ENCODE results near the gene WDR36. TPM values are rescaled to one million over a fixed set of nuclear protein-coding genes. Genes with fewer than 3 reads are reported as not detected.

Gene WDR36
- total and polyA plus RNA-seq, 2 of the 8 experiments (the other 6 are each of a cell fraction or from before 2014, with no cell fraction given): 9.3 to 41.8 TPM

GRCh38 chr5:111116550-111116949 is 24.4 kb downstream of the WDR36 start:
- no peak for TF ChIP-seq GTF2F1 (IDR thresholded peaks at IDR 0.05; ENCODE audit: borderline replicate concordance, low read depth, low read length)
- no peak for TF ChIP-seq SIRT6 (IDR thresholded peaks at IDR 0.05; ENCODE audit: low read length)
- no peak for TF ChIP-seq BACH1 (IDR thresholded peaks at IDR 0.05; ENCODE audit: low read length)
- TF ChIP-seq TAF1 (IDR thresholded peaks at IDR 0.05; ENCODE audit: low read depth, low read length): no peak
- no peak for TF ChIP-seq SIX5 (IDR thresholded peaks at IDR 0.05; ENCODE audit: low read depth, low read length)
- no peak for TF ChIP-seq KDM1A (IDR thresholded peaks at IDR 0.05; ENCODE audit: borderline replicate concordance, low read length)
- TF ChIP-seq BCL11A (IDR thresholded peaks at IDR 0.05; ENCODE audit: low read depth in 2 of 2, low read length in 2 of 2): no peak
- TF ChIP-seq RAD21 (IDR thresholded peaks at IDR 0.05 in 1 of 2, conservative IDR thresholded peaks at IDR 0.05 in 1 of 2; ENCODE audit: low read depth in 2 of 2, low read length in 2 of 2): no peak
- TF ChIP-seq MAFK (IDR thresholded peaks at IDR 0.05; ENCODE audit: low read depth, low read length): no peak
- H2BK15ac ChIP-seq (ENCODE audit: low read length): no peak overlapping the region
- ChIA-PET CTCF (ENCODE audit: partially characterized antibody) (no interaction called here), POLR2A (ENCODE audit: partially characterized antibody) (interaction anchor here (0.7 kb wide), 1 partner anchor 1048 kb away, joined by 3 read pairs; no protein-coding TSS in a partner anchor)
- H2AK5ac ChIP-seq (ENCODE audit: low read depth, low read length): no peak overlapping the region
- FAIRE-seq (no peak), DNase-seq (ENCODE audit: low read depth in 1 of 2, low spot score in 2 of 2) (no peak)
- peaks cover 0 to 15% (median 2%) of the 10 kb centered on the region in 4 experiments; a peak in 3 of 7 replicates for H3K4me1 ChIP-seq (replicated peaks in 1 of 4; ENCODE audit: control insufficient read depth in 3 of 4, insufficient read depth in 4 of 4, low read length in 3 of 4)
- no peak overlapping the region for H3K27ac ChIP-seq (ENCODE audit: low read depth, low read length)
- no peak overlapping the region for H3K18ac ChIP-seq (ENCODE audit: extremely low read depth, low read length)
- H3K4me3 ChIP-seq (ENCODE audit: extremely low read depth in 1 of 4, insufficient read depth in 2 of 4, low read depth in 3 of 4, low read length in 4 of 4): peak overlapping the region in 1 of 4 experiments; percentile 11; a peak in 1 of 8 replicates
- no peak overlapping the region for H2AFZ ChIP-seq (ENCODE audit: low read length)
- H2BK12ac ChIP-seq (ENCODE audit: low read depth, low read length): no peak overlapping the region
- H4K8ac ChIP-seq (ENCODE audit: extremely low read depth, insufficient read depth, low read length): no peak overlapping the region
- no peak overlapping the region; the same call in 1 of the 2 replicates for H2BK5ac ChIP-seq (ENCODE audit: low read depth, low read length)
- H3K36me3 ChIP-seq (ENCODE audit: control insufficient read depth in 2 of 4, insufficient read depth in 4 of 4, low read length in 3 of 4): peaks cover 2 to 55% (median 15%) of the 10 kb centered on the region in 4 experiments
- H4K91ac ChIP-seq (replicated peaks; ENCODE audit: insufficient read length, low read length): no peak overlapping the region
- no peak overlapping the region for H3K14ac ChIP-seq (ENCODE audit: insufficient read length)
- H3K4me2 ChIP-seq (ENCODE audit: insufficient read depth in 1 of 2, low read depth in 2 of 2, low read length in 2 of 2): peak overlapping the region; percentile 46 to 66; a peak in 1 of 4 replicates
- no peaks in the 10 kb centered on the region for H3K27me3 ChIP-seq (replicated peaks in 1 of 4; ENCODE audit: control insufficient read depth in 3 of 4, extremely low read depth in 1 of 4, insufficient read depth in 3 of 4, low read length in 3 of 4)
- H3K56ac ChIP-seq (replicated peaks; ENCODE audit: insufficient read length, low read depth, low read length): no peak overlapping the region
- H3K79me2 ChIP-seq (ENCODE audit: control insufficient read depth in 1 of 2, insufficient read depth in 2 of 2, low read length in 2 of 2): peaks cover 0 to 4% of the 10 kb centered on the region in 2 experiments; a peak in 1 of 4 replicates
- no peak overlapping the region for H4K5ac ChIP-seq (ENCODE audit: insufficient read length, low read depth, low read length)
- no peaks in the 10 kb centered on the region for H3K23me2 ChIP-seq (ENCODE audit: low read depth, low read length)
- H4K20me1 ChIP-seq (replicated peaks in 1 of 2; ENCODE audit: control insufficient read depth in 1 of 2, insufficient read depth in 2 of 2, low read length in 2 of 2): no peaks in the 10 kb centered on the region
- no peak overlapping the region for H2BK20ac ChIP-seq (ENCODE audit: low read length)
- H3K9ac ChIP-seq (replicated peaks in 1 of 4; ENCODE audit: extremely low read depth in 1 of 4, low read depth in 3 of 4, low read length in 3 of 4): no peak overlapping the region
- H3K9me3 ChIP-seq (ENCODE audit: insufficient read depth in 2 of 2, low read depth in 1 of 2, low read length in 1 of 2): no peaks in the 10 kb centered on the region
- 90% methylated on average over 1 of the region's 1 CpG; no CpG with 5 or more reads in 1 of the 2 experiments for WGBS, 2 experiments (ENCODE audit: extremely low coverage in 1 of 2, insufficient coverage in 1 of 2, insufficient read length in 1 of 2, insufficient replicate concordance in 2 of 2, low coverage in 1 of 2, low lambda C conversion rate in 2 of 2, missing lambda C conversion rate in 1 of 2)
- H3K4ac ChIP-seq (replicated peaks; ENCODE audit: insufficient read length, low read depth, low read length): no peak overlapping the region
- no peaks in the 10 kb centered on the region for H3K79me1 ChIP-seq (ENCODE audit: low read depth, low read length)
- H2BK120ac ChIP-seq (replicated peaks; ENCODE audit: low read depth, low read length): no peak overlapping the region
- H3K23ac ChIP-seq (ENCODE audit: insufficient read length): no peak overlapping the region
